NCI-H2171 treated with DMSO at 0.1 percent for 48 hours (cell line): ENCODE results near the gene MX2.

Experiments used
- DNase-seq: peaks from one replicate; lab custom pipeline; 2025; lab: John Stamatoyannopoulos, UW

Gene MX2

DNA sequence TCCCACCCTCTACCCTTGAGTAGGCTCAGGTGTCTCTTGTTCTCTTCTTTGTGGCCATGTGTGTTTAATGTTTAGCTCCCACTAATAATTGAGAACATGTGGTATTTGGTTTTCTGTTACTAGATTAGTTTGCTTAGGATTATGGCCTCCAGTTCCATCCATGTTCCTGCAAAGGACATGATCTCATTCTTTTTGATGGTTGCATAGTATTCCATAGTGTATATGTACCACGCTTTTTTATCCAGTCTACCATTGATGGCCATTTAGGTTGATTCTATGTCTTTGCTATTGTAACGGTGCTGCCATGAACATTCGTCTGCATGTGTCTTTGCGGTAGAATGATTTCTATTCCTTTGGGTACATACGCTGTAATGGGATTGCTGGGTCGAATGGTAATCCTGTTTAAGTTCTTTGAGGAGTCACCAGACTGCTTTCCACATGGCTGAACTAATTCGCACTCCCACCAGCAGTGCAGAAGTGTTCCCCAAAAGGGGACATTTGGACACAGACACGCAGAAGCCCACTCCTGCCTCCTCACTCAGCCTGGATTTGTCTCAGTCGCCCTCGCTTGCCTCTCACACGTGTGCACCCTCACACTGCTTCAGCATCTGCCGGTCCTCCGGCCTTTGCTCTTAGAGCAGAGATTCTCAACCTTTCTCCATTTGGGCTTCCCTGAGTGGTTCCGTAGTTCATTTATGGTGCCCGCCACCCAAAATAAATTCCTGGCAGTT, 3.7 kb downstream of the MX2 start:
- no peak for DNase-seq

DNA sequence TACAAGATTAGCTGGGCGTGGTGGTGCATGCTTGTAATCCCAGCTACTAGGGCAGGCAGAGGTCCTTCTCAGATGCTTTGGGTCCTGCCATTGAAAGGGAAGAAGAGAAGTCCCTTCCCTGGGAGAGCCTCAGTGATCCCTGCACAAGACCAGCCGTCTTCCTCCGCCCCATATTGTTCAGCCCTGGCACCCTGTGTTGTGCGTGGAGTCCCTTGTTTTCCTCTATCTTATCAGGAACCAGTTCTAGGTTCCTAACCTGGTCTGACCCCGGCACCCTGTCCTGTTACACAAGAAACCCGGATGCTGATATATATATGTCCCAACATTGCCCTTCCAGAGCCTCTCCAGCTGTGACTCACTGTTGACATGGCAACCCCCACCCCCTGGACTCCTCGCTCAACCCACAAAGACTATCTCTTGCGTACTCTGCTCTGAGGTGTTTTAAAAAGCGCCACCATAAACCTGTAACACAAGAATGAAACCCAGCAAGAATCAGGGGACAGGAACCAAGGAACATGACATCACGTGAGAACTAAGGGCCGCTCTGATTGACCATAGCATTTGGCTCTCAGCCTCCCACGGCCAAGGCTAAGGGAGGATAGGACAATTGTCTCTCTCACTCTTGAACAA, 4.8 kb downstream of the MX2 start:
- no peak for DNase-seq

DNA sequence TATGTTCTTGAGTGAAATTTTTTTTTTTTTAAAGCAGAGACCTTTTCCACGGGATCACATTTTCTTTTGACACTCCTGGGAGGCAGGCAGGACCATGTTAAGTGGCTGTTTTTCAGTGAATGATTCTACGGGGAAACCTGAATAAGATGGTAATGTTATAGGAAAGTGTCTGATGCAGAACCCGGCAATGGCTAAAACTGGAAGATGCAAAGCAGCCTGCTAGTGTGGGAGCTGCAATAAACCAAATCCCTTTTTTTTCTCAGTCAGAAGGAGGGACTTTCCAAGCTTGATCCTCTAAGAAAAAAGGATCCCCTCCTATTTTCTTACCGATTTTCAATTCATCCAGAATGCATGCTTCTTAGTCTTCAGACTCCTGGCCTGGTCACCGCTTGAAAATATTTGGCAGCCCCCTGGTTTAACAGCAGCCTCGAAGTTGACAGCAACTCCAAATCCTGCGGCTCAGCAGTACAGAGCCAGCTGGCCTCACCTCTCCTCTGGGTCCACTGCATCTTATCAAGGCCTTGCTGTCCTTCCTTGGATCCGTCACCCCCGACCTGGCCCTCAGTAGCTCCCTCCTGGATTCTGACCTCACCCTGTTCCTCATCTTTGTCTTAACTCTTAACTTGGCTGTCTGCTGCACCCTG, 5.6 kb downstream of the MX2 start:
- no peak for DNase-seq

DNA sequence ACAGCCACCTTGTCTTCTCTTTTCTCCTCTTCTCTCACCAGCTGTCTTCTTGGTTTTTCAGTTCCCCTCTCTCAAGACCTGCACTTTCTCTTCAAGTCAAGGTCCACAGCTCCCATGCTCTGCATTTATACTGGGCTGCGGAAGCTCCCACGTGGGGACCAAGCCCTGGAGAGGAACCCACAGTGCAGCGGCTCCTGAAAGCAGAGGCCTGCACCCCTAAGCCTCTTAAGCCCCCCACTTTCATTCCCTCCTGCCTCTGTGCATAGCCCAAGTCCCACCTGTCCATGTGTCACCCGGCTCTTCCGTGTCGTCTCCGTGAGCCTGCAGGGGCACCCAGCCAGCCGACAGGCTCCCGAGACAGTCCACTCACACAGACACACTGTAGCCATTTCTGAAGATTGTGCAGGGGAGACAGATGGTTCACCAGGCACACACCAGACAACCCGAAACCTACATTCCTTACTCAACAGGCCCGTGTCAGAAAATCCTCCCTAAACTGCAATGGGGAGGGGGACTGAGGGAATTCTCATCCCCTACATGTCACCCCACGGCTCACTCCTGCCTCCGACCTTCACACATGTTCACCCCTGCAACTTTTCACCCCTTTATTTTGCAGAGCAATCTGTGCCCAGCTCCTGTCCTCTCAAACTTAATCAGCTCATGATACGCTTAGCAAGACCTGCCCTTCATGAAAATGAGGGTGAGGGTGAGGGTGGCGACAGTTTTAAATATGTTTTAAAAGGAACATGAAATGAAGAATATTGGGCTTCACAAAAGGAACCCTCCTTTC, 6.3 kb downstream of the MX2 start:
- no peak for DNase-seq

DNA sequence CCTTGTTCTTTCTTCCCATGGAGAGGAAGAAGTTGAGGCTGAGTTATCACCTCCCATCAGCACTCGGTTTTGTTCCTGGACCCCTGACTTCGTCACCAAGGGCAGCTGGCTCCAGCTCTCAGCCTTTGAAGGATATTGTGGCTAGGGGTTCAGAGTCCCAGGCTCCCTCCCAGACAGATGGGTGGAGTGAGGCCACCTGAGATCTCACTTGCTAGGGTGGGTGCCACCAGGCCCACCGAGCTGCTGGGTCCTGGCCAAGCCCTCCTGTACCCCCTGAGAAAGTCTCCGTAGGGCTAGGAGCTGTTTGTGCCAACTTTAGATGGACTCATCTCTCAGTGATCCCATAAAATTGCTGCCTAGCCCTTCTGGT, 6.9 kb downstream of the MX2 start:
- DNase-seq, result no peak

DNA sequence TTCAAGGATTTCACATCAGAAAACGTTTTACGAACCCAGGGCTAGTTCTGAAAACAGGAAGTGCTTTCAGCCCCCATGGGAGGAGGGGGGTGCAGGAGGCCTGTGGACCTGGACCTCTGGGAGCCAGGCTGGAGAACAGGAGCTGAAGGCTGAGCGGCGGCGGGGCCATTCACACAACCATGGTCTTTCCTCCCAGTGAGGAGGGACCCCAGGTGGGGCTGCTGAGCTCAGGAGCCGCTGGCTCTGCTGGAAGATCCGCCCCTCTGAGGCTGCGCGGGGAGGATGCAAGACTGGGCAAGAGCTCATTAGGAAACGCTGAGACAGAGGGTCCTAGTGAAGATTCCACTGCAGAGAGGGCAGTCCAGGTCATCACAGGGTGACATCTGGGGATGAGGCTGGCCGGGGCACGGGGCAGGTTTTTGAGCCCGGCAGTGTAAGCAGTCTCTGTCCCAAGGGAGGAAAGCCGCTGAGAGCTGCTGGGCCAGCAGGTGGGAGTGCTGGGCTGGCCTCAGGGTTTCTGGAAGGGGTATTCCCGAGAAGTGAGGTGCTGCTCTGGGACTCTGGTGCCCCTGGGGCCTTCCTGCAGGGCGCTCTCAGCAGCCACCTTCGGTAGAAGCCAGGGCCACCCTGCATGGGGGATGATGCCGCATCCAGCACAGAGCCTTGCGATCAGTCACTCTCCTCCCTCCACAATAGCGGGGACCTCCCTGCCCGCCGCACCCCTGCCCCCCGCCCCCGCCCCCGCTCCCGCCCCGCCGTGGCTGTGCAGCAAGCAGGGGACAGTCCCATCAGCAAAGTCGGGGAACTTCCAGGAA, 7.5 kb downstream of the MX2 start:
- DNase-seq, result no peak

DNA sequence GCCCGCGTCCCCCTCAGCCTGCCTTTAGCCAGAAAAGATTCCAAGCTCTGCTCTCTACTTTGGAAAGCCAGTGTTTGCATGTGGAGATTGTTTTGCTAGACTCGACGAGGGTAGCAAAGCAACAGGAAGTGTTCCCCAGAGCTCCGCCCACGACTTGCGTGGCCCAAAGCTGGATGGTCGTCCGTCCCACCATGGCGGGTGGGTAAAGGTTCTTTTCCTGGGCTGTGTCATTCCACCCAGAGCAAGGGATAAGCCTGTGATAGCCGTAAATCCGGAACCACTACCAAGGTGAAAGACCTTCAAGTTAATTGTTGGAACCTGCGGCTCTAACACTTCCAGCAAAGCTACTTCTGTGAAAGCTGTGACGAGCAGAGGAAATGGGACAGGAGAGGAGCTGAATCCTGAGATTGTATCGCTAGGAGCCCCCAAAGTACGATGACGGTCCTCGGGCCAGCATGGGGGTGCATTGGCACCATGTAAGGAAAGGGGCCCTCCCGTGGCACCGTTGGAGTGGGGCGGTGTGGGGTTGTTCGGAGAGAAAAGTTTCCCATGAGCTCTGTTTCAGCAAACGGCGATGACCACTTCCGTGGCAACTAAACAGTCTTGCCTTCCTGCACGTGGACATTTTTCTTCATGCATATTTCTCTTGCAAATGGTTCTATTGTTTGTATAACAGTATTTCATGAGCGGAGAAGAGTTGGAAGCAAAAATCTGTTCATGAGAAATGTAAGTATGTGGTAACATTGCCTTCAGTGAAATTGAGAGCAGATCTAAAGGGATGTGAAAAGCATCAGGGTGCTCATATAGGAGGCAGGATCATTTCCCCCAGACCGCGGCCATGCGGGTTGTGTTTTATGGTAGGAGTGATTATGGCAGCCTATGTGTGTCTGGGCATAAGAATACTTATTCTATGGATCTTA, 8.4 kb downstream of the MX2 start:
- no peak for DNase-seq

DNA sequence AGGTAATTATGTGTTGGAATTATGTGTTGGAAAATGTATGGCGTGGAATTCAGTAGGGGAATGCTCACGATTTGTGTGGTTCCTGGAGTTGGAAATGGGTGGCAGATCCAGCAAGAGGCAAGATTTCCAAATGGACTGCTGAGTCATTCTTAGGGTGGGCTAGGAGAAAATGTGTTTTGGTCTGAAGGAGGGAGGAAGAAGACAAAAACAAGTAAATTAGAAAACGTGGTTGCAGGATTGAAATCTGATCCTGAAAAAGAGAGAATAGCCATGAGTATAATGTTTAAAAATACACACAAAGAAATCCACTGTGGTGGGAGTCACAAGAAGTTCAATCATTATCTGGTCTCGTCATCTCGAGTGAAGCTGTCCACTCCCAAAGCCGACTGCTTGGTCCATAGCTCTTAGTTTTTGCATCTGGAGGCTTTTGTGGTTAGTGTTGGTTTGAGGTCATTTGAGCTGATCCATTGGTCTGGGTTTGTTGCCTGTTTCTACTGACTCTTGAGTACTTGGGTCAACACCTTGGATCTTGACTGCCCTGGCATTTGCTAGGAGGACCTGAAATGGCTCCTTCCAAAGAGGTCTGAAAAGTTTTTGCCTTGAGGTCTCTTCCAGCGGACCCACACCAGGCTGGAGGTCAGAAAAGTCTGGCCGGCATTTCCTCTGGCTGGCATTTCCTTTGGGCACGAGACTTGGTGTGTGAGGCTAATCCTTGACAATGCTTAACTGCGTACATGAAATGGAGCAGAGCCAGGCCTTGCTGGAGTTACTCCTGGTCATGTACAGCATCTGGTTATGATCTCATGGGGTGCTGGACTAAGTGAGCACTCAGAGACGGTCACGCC, 9.2 kb downstream of the MX2 start:
- no peak for DNase-seq

DNA sequence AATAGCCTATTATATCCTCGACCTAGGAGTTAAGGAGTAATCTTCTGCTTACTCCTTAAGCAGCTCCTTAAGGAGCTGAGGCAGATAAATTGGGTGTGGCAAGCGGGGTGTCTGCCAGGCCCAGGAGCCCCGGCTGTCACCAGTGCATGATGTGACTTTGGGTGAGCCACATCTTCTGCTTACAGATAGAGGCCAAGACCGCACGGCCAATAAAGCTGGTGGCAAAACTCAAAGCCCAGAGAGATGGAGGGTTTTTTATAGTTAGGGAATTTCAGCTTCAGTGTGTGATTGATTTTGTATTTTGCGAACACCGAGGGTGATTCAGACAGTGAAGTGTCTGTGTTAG, 9.8 kb downstream of the MX2 start:
- no peak for DNase-seq

DNA sequence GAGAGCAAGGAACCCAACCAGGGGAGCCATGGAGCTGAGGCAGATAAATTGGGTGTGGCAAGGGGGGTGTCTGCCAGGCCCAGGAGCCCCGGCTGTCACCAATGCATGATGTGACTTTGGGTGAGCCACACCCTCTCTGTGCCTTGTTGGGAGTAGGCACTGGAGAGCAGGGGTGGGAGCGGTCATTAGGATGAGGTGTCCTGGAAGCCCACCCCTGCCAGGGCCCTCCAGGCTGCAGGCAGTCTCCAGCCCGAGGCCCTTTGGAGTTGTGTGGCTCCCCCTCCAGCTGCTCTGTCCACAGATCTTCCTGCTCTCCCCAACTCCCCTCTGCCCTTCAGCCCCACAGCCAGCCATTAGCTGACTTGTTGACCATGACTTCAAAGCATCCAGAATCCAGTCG, 11.4 kb downstream of the MX2 start:
- no peak for DNase-seq

DNA sequence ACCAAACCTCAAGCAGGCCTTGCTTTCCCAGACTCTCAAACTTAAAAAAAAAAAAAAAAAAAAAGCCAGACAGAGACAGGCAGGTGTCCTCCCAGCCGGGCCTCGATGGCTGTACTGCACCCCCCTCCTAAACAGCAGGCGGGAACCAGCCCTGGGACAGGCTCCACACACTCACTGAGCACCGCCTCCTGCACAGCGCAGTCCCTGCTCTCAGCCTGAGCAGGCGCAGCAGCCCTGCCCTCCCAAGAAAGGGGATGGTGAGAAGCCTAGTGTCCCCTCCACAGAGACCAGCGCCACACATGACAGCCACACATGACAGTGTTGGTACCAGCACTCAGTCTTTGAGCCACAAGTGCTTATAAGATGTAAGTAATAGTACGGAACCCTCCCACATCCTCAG, 11.9 kb downstream of the MX2 start:
- no peak for DNase-seq

DNA sequence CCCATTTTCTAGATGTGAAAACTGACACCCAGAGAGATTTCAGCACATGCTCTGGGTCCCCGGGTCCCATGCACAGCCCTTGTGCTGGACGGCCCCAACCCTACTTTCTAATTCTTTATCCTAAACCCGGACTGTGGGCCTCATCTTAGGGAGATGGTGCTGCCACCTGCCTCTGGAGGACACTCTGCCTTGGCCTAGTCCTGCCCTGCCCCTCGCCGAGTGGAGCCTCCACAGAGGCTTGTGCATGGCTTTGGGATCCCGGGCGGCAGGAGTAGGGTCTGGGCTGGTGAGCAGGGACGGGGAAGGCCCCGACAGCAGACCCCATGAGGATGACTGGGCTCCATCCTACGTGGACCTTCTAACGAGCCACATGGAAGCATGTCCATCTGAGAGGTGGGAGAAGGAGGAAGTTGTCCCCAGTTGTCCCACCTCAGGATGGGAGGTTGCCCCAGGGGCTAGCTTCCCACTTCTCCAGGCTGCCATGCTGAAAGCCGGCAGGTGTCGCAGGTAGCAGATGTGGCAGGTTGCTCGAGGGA, 12.4 kb downstream of the MX2 start:
- no peak for DNase-seq

DNA sequence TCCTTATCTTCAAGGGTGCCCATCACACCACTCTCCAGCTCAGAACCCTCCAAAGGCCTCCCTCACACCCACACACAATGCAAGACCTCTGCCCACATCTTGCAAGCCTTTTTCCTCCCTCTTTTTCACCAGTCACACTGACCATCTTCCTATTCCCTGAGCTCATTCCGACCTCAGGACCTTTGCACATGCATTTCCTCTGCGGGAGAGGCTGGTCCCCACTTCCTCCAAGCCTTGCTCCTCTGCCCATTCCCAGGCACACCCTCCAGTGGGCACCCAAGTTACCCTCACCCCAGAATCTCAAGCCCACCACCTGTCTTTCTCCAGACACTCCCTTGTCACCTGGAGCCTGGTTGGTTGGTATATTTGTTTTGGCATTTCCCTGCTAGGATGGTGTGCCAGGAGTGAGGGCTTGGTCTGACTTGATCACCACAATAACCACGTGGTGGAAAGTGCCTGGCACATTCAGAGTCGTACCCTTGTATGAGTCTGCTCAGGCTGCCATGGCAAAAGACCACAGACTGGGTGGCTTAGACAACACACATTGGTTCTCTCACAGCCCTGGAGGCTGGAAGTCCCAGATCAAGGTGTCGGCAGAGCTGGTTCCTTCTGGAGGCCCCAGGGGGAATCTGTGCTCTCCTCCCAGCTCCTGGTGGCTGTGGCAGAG, 13.2 kb downstream of the MX2 start:
- no peak for DNase-seq

DNA sequence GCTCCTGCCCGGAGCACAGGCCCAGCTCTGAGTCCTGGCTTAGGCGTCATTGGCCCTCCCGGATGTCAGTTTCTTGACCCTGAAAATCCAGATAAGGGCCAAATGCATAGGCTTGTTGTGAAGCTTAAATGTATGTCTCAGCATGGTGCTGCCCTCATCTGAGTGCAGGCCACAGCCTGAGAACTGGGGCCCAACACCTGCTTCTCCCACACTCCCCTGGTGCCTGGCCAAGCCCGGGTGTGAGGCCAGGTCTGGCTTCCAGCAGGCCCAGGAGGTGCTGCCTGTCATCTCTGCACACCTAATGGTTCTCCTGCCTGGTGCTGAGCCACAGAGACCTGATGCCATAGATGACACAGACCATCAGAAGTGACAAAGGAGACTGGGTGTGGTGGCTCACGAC, 14.0 kb downstream of the MX2 start:
- DNase-seq, result no peak

DNA sequence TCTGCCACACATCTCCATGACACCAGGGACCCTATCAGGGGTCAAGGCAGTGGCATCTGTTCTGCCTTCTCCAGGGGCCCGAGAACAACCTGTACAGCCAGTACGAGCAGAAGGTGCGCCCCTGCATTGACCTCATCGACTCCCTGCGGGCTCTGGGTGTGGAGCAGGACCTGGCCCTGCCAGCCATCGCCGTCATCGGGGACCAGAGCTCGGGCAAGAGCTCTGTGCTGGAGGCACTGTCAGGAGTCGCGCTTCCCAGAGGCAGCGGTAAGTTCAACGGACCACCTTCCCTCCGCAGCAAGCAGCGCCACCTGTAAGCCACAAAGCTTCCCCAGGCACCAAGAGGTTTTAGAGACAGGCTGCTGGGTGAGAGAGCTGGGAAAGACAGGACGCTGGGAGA, 15.9 kb downstream of the MX2 start:
- DNase-seq, result no peak

DNA sequence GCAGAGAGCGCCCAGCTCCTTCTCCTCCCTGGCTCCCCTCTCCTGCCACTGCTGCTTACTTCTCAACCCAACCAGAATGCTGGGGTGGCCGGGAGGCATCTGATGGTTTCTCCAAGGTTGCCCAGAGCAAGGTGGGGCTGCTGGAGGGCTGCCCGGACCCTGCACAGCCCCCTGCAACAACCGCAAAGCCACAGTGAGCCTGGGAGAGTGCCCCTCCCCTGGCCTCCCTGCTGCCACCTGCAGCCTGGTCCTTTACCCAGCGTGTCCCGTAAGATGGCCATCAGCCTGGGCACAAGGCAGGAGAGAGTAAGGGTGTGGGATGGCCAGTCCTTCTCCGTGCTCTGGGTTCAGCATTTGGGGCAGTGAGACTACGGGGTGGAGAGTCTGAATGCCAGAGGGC, 17.0 kb downstream of the MX2 start:
- DNase-seq, result no peak

DNA sequence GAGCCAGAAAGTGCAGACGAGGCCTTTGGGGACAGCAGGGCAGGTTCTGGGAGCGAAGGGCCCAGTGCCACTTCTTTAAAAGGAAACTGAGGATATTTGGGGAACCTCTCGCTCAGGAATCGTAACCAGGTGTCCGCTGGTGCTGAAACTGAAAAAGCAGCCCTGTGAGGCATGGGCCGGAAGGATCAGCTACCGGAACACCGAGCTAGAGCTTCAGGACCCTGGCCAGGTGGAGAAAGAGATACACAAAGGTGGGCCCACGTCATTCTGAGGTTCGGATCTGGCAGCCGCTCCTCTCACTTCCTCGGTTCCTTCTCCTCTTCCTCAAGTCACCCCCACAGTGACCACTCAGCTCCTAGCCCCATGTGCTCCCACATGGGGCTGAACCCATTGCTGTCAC, 18.1 kb downstream of the MX2 start:
- no peak for DNase-seq

DNA sequence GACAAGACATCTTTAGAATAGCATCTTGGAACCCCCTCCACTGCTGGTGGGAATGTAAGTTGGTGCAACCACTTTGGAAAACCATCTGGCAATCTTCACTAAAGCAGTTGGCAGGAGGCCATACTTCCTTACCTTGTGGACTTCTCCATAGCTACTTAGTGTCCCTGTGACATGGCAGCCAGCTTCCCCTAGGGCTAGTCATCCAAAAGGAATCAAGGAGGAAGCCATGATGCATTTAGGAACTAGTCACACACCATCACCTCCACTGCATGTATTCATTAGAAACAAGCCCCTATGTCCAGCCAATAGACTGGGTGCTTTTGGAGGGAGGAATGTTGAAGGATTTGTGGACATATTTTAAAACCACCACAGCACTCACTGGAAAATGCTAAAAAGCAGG, 19.9 kb downstream of the MX2 start:
- no peak for DNase-seq
